Measurements from ENCODE around the gene MXI1. TPM values are rescaled to one million over a fixed set of nuclear protein-coding genes. Genes with fewer than 3 reads are reported as not detected.

Gene MXI1
- total RNA-seq, 2 experiments from 2014 or later, result 47.9 to 48.2 TPM

GRCh38 chr10:110221044-110221720 lies 13.8 kb downstream of the MXI1 start:
- Mint-ChIP-seq H3K9me3 (no peaks in the 10 kb centered on the region), H3K4me1 (ENCODE audit: low read depth) (peaks cover 31% of the 10 kb centered on the region), H3K36me3 (ENCODE audit: low read depth) (peaks cover 2% of the 10 kb centered on the region), H3K4me3 (peak overlapping the region; percentile 61), H3K27me3 (no peaks in the 10 kb centered on the region), H3K27ac (peak overlapping the region; percentile 76)
- CTCF ChIA-PET, result interaction anchor here (0.9 to 12.5 kb wide), 9 partner anchors 11 to 164 kb away, joined by 3 to 171 read pairs (median 3); partner anchors contain the start of gene MXI1
- TF ChIP-seq CTCF (IDR thresholded peaks at IDR 0.05), result no peak
- intact Hi-C loops (cut with micrococcal nuclease), result loop anchor here (5.0 kb wide), 1 partner anchor 84 kb away; no protein-coding TSS in a partner anchor
- ATAC-seq (no peak), DNase-seq (no peak)
- POLR2A ChIA-PET, result interaction anchor here (1.5 to 3.3 kb wide), 2 partner anchors 9 to 11 kb away, joined by 6 to 20 read pairs; no protein-coding TSS in a partner anchor

- H3K27ac Mint-ChIP-seq, result peak overlapping the region; percentile 76
- POLR2A ChIA-PET, result interaction anchor here (1.5 to 3.3 kb wide), 2 partner anchors 9 to 11 kb away, joined by 6 to 20 read pairs; no protein-coding TSS in a partner anchor
- ATAC-seq, result peak; percentile 67
- intact Hi-C loops (cut with micrococcal nuclease), result loop anchor here (5.0 kb wide), 1 partner anchor 84 kb away; no protein-coding TSS in a partner anchor
- H3K4me3 Mint-ChIP-seq, result peak overlapping the region; percentile 61
- CTCF ChIA-PET, result interaction anchor here (0.9 to 12.5 kb wide), 10 partner anchors 12 to 165 kb away, joined by 3 to 171 read pairs (median 3); partner anchors contain the start of gene MXI1
- peak; percentile 89 for DNase-seq
- peaks cover 2% of the 10 kb centered on the region for H3K36me3 Mint-ChIP-seq (ENCODE audit: low read depth)
- peaks cover 31% of the 10 kb centered on the region for H3K4me1 Mint-ChIP-seq (ENCODE audit: low read depth)
- no peaks in the 10 kb centered on the region for H3K9me3 Mint-ChIP-seq
- no peaks in the 10 kb centered on the region for H3K27me3 Mint-ChIP-seq
- TF ChIP-seq CTCF (IDR thresholded peaks at IDR 0.05), result no peak
These were observed 14.4 kb downstream of the MXI1 start for GRCh38 chr10:110221721-110222261.

DNA sequence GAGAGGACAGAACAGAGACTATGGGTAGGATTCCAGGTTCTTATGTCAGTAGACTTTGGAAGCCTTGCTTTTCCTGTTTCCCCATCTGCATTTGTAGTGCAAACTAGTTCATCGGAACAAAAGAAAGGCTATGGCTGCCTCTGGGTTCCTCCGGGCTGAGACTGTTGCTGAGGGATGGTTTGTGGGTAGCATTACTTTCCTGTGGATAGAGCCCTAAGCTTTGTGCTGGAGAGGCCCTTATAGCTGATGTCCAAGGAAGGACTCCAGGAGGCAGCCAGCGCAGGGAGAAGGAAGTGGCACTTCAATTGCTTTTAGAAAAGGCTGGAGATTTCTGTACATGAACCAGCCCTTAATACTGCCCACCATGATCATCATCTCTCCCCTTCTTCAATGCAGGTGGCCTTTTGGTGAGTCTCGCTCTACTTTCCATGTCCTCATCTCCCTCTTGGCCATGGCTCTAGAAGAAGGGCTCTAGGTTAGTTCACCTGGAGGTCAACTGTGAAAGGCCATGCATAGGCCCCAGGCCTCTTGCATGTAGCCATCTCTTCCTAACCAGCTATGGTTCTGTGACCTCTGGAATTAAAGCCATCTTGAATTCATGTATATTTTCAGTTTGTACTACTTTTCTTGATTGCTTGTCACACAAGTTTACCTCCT lies 15.4 kb downstream of the MXI1 start:
- POLR2A ChIA-PET, result interaction anchor here (1.5 to 5.3 kb wide), 3 partner anchors 10 to 12 kb away, joined by 6 to 42 read pairs (median 20); no protein-coding TSS in a partner anchor
- no peak for ATAC-seq
- peaks cover 35% of the 10 kb centered on the region for H3K4me1 Mint-ChIP-seq (ENCODE audit: low read depth)

DNA sequence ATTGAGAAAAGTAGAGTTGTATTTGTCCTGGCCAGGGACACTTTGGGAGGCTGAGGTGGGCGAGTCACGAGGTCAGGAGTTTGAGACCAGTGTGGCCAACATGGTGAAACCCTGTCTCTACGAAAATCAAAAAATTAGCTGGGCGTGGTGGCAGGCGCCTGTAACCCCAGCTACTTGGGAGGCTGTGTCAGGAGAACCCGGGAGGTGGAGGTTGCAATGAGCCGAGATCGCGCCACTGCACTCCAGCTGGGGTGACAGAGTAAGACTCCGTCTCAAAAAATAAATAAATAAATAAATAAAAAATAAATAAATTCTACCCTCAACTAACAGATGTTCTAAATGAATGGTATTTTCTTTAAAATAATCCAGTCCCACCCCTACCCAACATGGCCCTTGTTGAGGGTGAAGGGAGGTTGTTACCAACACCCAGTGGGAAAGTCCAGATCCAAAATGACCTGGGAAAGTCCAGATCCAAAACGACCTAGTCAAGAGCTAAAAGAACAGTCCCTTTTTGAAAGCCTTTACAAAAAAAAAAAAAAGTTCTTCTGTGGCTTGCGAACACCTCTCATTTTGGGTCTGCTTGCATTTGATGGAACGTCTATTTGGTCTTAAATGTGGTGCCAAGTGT lies 16.0 kb downstream of the MXI1 start:
- H3K4me3 Mint-ChIP-seq, result no peak overlapping the region
- ChIA-PET POLR2A (interaction anchor here (1.0 to 5.3 kb wide), 3 partner anchors 11 to 34 kb away, joined by 3 to 42 read pairs (median 5); partner anchors contain the start of gene MXI1), CTCF (interaction anchor here (0.8 to 12.5 kb wide), 4 partner anchors 13 to 85 kb away, joined by 3 to 171 read pairs (median 6); partner anchors contain the start of gene MXI1)
- no peak overlapping the region for H3K27ac Mint-ChIP-seq
- DNase-seq (no peak), ATAC-seq (no peak)
- peaks cover 2% of the 10 kb centered on the region for H3K36me3 Mint-ChIP-seq (ENCODE audit: low read depth)
- TF ChIP-seq CTCF (IDR thresholded peaks at IDR 0.05), result no peak
- H3K9me3 Mint-ChIP-seq, result no peaks in the 10 kb centered on the region
- H3K4me1 Mint-ChIP-seq (ENCODE audit: low read depth), result peaks cover 36% of the 10 kb centered on the region
- H3K27me3 Mint-ChIP-seq, result no peaks in the 10 kb centered on the region
- intact Hi-C loops (cut with micrococcal nuclease), result loop anchor here (5.0 kb wide), 1 partner anchor 86 kb away; no protein-coding TSS in a partner anchor

More for the DNA sequence above, 15.4 kb downstream of the MXI1 start:
- intact Hi-C loops (cut with micrococcal nuclease), result loop anchor here (5.0 kb wide), 1 partner anchor 85 kb away; no protein-coding TSS in a partner anchor
- H3K36me3 Mint-ChIP-seq (ENCODE audit: low read depth), result peaks cover 2% of the 10 kb centered on the region
- no peak overlapping the region for H3K27ac Mint-ChIP-seq
- no peak for TF ChIP-seq CTCF (IDR thresholded peaks at IDR 0.05)
- H3K9me3 Mint-ChIP-seq, result no peaks in the 10 kb centered on the region
- CTCF ChIA-PET, result interaction anchor here (0.8 to 12.5 kb wide), 9 partner anchors 13 to 165 kb away, joined by 3 to 171 read pairs (median 5); partner anchors contain the start of gene MXI1
- DNase-seq, result no peak
- H3K4me3 Mint-ChIP-seq, result no peak overlapping the region
- H3K27me3 Mint-ChIP-seq, result no peaks in the 10 kb centered on the region
